Esophagus (tissue), 2 donors: ENCODE measurements around the gene FHIT. TPM values are rescaled to one million over a fixed set of nuclear protein-coding genes. Genes with fewer than 3 reads are reported as not detected.

ENCODE experiments used
- H3K27ac ChIP-seq, 2 donors: one replicate each; pipeline ENCODE4 v1.5.1; 2013; ENCODE audit warnings: low read depth in 2 of 2, mild to moderate bottlenecking in 2 of 2, inconsistent platforms in 1 of 2, low read length in 1 of 2, moderate library complexity in 1 of 2
- H3K27me3 ChIP-seq, 2 donors: one replicate each; pipeline ENCODE4 v1.6.1; 2013; ENCODE audit warnings: low read length in 2 of 2, control low read depth in 1 of 2, mild to moderate bottlenecking in 1 of 2; ENCODE audit not compliant: insufficient read depth in 2 of 2, control insufficient read depth in 1 of 2
- H3K36me3 ChIP-seq, 2 donors: one replicate each; pipeline ENCODE4 v1.6.1; 2013; ENCODE audit warnings: low read length in 1 of 2; ENCODE audit not compliant: control insufficient read depth in 2 of 2, insufficient read depth in 2 of 2
- H3K4me1 ChIP-seq, 2 donors: one replicate each; pipeline ENCODE4 v1.6.1; 2013; ENCODE audit warnings: low read length in 1 of 2; ENCODE audit not compliant: control insufficient read depth in 2 of 2, insufficient read depth in 2 of 2
- H3K4me3 ChIP-seq, 2 donors: one replicate each; pipeline ENCODE4 v1.5.1; 2013; ENCODE audit warnings: low read length in 2 of 2, mild to moderate bottlenecking in 2 of 2, low read depth in 1 of 2, moderate library complexity in 1 of 2
- H3K9me3 ChIP-seq, 2 donors: one replicate each; pipeline ENCODE4 v1.6.1; 2013; ENCODE audit warnings: mild to moderate bottlenecking in 2 of 2, low read depth in 1 of 2, low read length in 1 of 2, moderate library complexity in 1 of 2; ENCODE audit not compliant: control insufficient read depth in 2 of 2, insufficient read depth in 1 of 2
- WGBS, 2 donors: extraction: QIAGEN DNeasy Blood & Tissue Kit; methylation state at CpG; one replicate each; pipeline ENCODE4 v1.1.7; 2013; 5-methylcytosine and 5-hydroxymethylcytosine counted together
- polyA plus RNA-seq, 2 donors: library from polyadenylated mRNA; stranded (reverse); fragments of 200-250 nt; gene quantifications; one replicate each; pipeline ENCODE4 v1.2.3, GENCODE V29; 2013
- donor health status: healthy with polysubstance abuse.
- donor health status: Bipolar disorder and iron deficiency.

The FHIT gene
- polyA plus RNA-seq, 2 donors: 3.4 to 5.0 TPM

DNA sequence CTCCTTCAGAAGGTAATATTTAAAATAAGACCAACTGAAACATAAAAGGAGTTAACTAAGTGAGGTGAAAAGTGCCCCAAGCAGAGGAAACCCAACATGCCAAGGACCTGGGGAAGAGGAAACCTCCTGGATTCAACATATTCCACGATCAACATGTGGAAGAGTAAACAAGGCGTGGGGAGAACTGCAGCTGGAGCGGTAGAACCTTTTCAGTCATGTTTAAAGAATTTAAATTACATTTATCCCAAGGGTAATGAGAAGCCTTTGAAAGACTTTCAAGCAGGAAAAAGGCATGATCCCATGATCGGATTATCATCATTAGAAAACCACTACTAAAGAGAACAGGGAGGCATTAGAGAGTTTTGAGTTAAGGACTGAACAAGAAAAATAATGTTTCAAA lies 330.7 kb downstream of the FHIT start:
- Histone ChIP-seq H3K9me3 (peaks cover 0 to 2% of the 10 kb centered on the region in 2 donors), H3K27me3 (no peaks in the 10 kb centered on the region), H3K36me3 (no peaks in the 10 kb centered on the region), H3K4me1 (no peaks in the 10 kb centered on the region), H3K27ac (no peak overlapping the region), H3K4me3 (no peak overlapping the region)
- WGBS, 2 donors: 42 to 64% methylated on average over 4 of the region's 4 CpGs

DNA sequence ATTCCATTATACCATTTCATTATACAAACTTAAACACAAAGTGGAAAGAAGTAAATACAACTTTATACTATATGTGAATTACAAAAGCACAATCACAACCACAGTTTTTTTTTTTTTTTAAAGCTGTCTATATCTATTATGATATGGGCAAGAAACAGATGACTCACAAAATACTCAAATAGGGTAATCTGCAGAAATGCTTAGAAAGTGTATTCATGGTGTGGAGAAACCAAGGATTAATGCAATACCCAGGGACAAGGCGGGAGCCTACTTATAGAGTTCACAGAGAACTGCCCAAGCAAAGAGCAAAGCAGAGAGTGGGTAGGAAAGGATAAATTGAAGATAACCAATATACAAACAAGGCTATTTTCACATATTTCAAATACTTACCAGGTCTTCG lies 332.0 kb downstream of the FHIT start:
- Histone ChIP-seq H3K27me3 (no peaks in the 10 kb centered on the region), H3K36me3 (no peaks in the 10 kb centered on the region), H3K4me1 (no peaks in the 10 kb centered on the region), H3K4me3 (no peak overlapping the region), H3K27ac (no peak overlapping the region), H3K9me3 (peaks cover 0 to 2% of the 10 kb centered on the region in 2 donors)
- WGBS, 2 donors: 93 to 94% methylated on average over 2 of the region's 2 CpGs

DNA sequence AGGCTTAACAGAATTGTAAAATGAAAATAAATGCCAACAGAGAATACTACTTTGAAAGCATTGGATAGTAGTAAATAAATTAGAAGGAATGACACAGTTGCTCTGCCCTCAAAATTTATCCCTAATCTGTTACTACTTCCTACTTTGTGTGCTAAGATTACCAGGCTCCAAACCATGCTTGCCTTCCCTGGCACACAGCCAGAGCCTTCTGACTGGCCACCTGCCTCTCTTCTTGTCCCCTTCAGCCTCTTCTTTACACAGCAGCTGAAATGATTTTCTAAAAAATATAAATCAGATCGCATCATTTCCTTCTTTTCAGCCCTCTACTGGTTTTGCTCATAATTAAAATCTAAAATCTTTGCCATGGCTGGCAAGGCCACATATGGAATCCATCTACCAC lies 334.1 kb downstream of the FHIT start:
- no peak overlapping the region for H3K4me3 ChIP-seq
- no peak overlapping the region for H3K27ac ChIP-seq
- no peaks in the 10 kb centered on the region for H3K9me3 ChIP-seq
- H3K36me3 ChIP-seq: no peaks in the 10 kb centered on the region
- 67 to 80% methylated on average over 1 of the region's 1 CpG for WGBS, 2 donors
- H3K4me1 ChIP-seq: no peaks in the 10 kb centered on the region
- no peaks in the 10 kb centered on the region for H3K27me3 ChIP-seq

DNA sequence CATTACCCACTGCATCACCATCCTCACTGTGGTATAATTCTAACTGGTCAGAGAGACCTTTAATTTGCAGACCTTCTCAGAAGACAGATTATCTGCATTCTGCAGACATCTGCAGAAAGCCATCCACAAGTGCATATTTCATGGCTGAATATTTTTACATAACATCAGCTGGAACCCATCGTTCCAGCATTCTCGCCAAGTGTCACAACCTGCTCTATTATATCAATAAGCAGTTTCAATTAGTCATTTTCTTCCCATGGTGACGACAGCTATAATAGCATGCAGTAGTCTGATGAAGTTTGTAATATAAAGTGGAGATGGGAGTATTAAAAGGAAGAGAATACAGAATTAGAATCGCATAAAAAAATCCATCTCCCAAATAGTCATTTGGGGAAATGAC lies 334.7 kb downstream of the FHIT start:
- H3K4me1 ChIP-seq: no peaks in the 10 kb centered on the region
- no peak overlapping the region for H3K4me3 ChIP-seq
- 70 to 74% methylated on average over 4 of the region's 4 CpGs for WGBS, 2 donors
- no peaks in the 10 kb centered on the region for H3K27me3 ChIP-seq
- H3K36me3 ChIP-seq: no peaks in the 10 kb centered on the region
- H3K9me3 ChIP-seq: no peaks in the 10 kb centered on the region
- H3K27ac ChIP-seq: no peak overlapping the region

DNA sequence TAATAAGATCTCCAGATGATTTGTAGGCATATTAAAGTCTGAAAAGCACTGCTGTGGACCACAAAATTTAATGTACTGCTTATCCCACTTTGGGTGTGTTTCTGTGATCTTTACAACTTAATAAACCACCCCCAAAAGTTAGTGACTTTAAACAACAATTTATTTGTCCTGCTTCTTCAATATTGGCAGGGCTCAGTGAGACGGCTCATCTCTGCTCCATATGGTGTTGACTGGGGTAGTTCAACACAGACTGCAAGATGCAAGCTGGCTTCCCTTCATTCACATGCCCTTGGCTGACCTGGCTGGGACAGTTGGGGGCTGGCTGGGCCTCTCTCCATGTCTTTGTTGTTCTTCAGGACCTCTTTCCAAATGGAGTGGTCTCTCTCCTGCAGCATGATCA lies 337.8 kb downstream of the FHIT start:
- H3K27me3 ChIP-seq: no peaks in the 10 kb centered on the region

DNA sequence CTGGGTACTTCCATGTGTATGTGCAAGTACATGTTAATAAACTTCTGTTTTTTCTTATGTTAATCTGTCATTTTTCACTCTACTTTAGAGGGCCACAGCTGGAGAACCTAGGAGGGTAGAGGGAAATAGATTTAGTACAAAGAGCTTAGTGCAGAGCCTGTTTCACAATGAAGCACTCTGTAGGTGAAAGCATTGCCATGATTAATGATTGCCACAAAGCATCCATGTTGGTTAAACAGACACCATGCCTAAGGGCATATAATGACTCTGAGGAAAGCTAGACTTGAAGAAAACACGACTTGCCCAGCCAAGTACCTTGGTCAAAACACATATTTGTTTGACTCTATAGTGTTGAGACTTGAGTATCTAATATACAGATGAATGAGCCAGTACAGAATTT lies 338.4 kb downstream of the FHIT start:
- no peak overlapping the region for H3K27ac ChIP-seq
- no peaks in the 10 kb centered on the region for H3K4me1 ChIP-seq
- no peaks in the 10 kb centered on the region for H3K9me3 ChIP-seq
- WGBS, 2 donors: 25 to 56% methylated on average over 1 of the region's 1 CpG
- H3K36me3 ChIP-seq: no peaks in the 10 kb centered on the region
- H3K27me3 ChIP-seq: no peaks in the 10 kb centered on the region
- H3K4me3 ChIP-seq: no peak overlapping the region

More for the DNA sequence above, 337.8 kb downstream of the FHIT start:
- no peaks in the 10 kb centered on the region for H3K9me3 ChIP-seq
- H3K27ac ChIP-seq: no peak overlapping the region
- no peak overlapping the region for H3K4me3 ChIP-seq
- no peaks in the 10 kb centered on the region for H3K36me3 ChIP-seq
- no peaks in the 10 kb centered on the region for H3K4me1 ChIP-seq
- WGBS, 2 donors: 89 to 97% methylated on average over 1 of the region's 1 CpG

DNA sequence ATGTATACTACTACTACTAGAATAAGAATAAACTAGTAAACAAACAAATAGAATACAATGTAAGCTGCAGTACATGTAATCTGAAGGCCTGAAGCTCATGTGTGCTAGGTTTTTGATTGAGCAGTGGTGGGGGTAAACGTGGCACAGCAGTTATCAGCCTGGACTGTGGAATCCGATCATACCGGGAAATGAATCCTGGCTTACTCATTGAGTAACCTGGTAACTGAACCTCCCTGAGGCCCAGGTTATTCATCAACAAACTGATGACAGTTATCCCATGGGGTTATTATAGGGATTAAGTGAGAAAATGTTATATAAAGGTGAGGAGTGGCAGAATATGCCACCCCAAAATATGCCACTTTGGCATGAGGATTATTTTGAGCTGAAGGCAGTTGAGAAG lies 339.1 kb downstream of the FHIT start:
- no peaks in the 10 kb centered on the region for H3K4me1 ChIP-seq
- no peaks in the 10 kb centered on the region for H3K36me3 ChIP-seq
- no peak overlapping the region for H3K27ac ChIP-seq
- no peaks in the 10 kb centered on the region for H3K27me3 ChIP-seq
- no peaks in the 10 kb centered on the region for H3K9me3 ChIP-seq
- WGBS, 2 donors: 63 to 68% methylated on average over 3 of the region's 3 CpGs
- H3K4me3 ChIP-seq: no peak overlapping the region

DNA sequence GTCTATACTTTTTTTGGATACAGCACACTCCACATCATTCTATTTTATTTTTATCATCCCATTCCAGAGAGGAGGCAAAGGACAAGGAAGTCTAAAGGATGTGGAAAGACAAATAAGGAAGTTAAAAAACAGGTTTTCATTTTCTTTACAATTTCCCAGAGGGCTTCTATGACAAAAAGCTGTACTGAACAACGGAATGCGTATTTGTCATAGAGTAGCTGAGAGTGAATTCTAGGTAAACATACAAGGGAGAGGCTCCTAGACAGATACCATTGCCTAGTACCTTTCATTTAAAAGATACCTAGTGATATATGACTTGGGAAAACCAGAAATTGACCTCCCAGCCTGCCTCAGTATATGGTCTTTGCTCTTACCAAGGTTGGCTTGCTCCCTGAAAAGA lies 341.7 kb downstream of the FHIT start:
- Histone ChIP-seq H3K4me1 (no peaks in the 10 kb centered on the region), H3K27ac (no peak overlapping the region)
- 48 to 51% methylated on average over 2 of the region's 2 CpGs for WGBS, 2 donors

DNA sequence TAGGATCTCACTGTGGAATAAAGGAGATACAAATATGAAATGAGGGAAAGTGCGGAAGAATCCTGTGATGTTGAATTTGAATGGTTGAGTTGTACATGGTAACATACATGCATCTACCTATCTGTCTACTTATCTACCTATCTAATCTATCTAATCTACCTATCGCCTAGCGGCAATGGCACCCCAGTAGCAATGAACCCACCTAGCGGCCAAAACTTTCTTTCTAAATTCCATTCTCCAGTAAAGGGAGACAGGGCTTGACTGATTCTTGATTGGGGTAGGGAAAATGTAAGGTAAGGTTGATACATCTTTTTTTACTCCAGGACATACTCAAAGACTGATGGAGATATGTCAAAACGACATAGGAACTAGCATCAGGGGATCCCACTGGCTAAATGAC lies 345.0 kb downstream of the FHIT start:
- no peaks in the 10 kb centered on the region for H3K27me3 ChIP-seq
- H3K4me3 ChIP-seq: no peak overlapping the region
- no peak overlapping the region for H3K27ac ChIP-seq
- no peaks in the 10 kb centered on the region for H3K36me3 ChIP-seq
- WGBS, 2 donors: 89 to 90% methylated on average over 5 of the region's 5 CpGs
- H3K4me1 ChIP-seq: no peaks in the 10 kb centered on the region
- H3K9me3 ChIP-seq: no peaks in the 10 kb centered on the region

More for the DNA sequence above, 341.7 kb downstream of the FHIT start:
- Histone ChIP-seq H3K27me3 (no peaks in the 10 kb centered on the region), H3K36me3 (no peaks in the 10 kb centered on the region), H3K4me3 (no peak overlapping the region), H3K9me3 (no peaks in the 10 kb centered on the region)

DNA sequence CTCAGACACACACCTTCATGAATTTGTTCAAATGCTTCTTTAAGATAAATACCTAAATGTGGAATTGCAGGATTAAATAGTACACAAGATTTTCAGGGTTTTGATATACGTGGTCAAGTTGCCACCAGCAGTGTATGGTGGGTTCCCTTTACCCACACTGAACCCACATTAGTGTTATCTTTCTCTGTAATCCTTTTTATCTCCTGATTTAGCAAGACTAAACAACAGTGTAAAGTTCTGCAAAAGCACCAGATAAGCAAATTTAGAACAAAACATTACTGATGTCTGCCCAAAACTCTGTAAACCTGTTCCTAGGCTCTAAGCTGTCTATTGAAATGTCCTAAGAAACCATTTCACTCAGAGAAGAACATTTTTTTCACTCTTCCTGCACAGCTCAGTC lies 352.9 kb downstream of the FHIT start:
- whole genome bisulfite sequencing, 2 donors: 73 to 79% methylated on average over 1 of the region's 1 CpG
- Histone ChIP-seq H3K4me1 (no peaks in the 10 kb centered on the region), H3K27me3 (no peaks in the 10 kb centered on the region), H3K4me3 (no peak overlapping the region), H3K36me3 (no peaks in the 10 kb centered on the region), H3K27ac (no peak overlapping the region), H3K9me3 (no peaks in the 10 kb centered on the region)
